Measurements from ENCODE around the gene ZNF443.
A peak's percentile ranks its signal among the peaks of the same experiment; 100 is the strongest.
"Not testable (repeated sequence)": the region's sequence is repeated elsewhere in the genome, so short reads cannot be mapped to it uniquely, and the experiment has no call there.

ZNF443 gene

DNA sequence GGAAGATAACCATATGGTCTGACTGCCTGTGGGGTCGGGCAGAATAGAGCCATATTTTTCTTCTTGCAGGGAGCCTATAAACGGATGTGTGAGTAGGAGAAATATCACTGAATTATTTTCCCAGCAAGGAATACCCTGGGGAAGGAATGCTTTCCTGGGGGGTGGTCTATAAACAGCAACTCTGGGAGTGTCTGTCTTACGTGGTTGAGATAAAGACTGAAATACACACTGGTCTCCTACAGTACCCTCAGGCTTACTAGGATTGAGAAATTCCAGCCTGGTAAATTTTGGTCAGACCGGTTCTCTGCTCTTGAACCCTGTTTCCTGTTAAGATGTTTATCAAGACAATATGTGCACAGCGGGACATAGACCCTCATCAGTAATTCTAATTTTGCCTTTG is 23.5 kb downstream of the ZNF443 start:
- DNase-seq = not testable (repeated sequence)

DNA sequence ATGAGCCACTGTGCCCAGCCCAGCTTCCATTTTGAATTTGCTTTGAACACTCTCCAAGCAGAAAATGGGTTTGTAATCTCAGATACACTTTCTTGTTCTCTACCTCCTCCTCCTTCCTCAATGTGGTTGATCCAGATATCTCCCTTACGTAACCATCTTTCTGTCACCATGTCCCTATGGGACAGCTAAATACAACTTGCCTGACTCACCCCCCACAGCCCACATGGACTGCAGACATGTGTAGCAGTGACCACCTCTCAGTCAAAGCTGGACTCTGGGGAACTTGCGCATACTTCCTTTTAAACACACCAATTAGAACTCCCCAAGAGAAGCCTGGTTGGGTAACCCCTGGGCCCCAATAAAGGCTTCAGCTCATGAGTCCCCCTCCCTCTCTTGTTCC is 28.9 kb downstream of the ZNF443 start:
- no peak for DNase-seq

DNA sequence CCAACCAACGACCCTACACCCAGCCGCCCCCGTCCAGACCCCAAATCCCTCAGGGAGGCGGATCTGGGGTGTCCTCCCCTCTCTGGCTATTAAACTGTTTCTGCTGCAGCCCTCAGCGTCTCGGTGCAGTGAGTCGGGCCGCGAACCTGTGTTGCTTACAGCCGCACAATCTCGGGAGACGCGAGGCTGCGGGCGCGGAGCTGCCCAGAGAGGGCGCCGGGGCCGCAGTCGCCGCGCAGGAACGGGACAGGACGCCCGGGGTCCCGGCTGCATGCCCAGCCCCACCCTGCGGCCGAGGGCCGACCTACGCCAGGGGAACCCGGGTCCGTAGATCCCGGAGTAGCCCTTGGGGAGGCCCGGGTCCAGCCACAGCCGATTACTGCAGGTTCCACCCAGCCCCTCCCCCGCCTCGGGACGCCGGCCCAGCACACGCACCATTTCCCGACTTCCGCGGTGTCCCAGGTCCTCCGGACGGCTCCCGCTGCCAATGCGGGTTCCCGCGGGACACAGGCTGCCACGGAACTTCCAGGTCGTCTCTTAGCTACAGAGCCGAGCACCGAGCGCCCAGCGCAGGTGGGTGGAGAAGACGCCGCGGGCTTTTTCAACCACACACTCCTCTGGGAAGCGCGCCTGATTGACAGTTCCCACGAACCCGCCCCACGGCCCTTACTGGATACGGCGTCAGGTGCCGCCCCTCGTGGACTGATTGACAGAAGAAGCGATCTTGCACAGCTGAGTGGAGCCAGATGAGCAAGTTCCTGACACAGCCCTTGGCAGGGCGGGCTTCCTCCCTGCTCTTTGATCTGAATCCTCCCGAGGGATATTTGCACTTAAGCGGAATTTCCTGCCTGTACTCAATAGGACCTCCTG is 40.0 kb downstream of the ZNF443 start, which contains the start of gene ZNF799:
Gene ZNF799, minus strand, starts transcription at position 639 of the 870 bp plus-strand sequence. Its CDS starts 201 bp downstream, at position 438.
- peak; percentile 95 for DNase-seq

DNA sequence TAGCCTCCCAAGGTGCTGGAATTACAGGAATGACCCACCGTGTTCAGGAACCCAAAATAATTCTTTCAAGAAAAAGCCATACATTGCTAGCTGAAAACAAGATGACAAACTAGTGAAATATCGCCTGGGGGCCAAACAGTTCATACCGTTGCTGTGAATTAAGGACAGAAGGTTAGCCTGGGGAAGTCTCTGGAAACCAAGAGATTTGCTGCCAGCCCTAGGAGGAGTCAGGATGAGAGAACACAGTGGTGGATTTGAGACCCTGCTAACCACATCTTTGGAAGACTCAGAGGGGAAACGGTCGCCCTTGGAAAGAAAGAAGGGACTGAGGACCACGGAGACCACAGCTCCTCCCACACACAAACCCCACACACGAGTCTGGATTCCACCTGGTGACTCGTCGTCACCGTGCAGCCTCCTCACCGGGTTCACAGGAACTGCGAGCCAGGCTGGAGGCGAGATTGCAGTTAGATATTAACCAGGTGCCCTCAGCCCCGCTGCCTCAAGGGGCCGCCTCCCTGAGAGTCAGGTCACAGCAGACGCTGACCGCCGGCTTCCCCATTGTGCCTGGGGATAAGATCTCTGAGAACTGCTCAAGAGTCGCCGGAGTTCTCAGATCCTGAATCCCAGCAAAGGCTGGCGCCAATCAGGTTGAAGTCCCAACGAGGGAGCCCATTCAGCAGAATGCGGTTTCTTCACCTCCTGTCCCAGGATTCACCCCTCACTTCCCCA is 40.8 kb downstream of the ZNF443 start:
- DNase-seq = peak; percentile 2

DNA sequence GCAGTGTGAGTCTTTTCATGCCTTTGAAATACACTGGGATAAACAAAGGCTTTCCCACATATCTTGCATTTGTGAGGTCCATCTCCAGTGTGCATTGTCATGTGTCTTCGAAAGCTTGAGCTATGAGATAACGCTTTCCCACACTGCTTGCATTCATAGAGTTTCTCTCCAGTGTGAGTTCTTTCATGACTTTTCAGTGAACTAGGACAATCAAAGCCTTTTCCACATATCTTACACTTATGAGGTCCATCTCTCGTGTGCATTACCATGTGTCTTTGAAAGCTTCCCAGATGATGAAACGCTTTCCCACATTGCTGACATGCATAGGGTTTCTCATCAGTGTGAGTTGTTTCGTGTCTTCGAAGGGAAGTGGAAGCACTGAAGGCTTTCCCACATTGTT is 49.7 kb downstream of the ZNF443 start:
- not testable (repeated sequence) for DNase-seq

DNA sequence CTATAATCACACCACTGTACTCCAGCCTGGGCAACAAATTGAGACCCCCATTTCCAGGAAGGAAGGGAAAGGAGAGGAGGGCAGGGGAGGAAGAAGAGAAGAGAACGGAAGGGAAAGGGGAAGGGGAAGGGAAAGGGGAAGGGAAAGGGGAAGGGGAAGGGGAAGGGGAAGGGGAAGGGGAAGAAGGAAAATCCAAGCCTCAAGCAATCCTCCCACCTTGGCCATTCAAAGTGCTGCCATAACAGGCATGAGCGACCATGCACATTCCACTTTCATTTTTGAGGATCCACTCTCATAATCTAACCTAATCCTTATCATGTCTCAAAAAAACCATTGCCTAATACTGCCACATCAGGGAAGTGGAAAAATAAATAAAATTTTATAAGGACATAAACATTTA is 54.5 kb downstream of the ZNF443 start:
- DNase-seq = not testable (repeated sequence)

DNA sequence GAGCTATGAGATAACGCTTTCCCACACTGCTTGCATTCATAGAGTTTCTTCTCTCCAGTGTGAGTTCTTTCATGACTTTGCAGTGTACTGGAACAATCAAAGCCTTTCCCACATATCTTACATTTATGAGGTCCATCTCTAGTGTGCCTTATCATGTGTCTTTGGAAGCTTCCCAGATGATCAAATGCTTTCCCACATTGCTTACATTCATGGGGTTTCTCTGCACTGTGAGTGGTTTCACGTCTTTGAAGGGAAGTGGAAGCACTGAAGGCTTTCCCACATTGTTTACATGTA is 60.4 kb downstream of the ZNF443 start:
- DNase-seq = no peak

DNA sequence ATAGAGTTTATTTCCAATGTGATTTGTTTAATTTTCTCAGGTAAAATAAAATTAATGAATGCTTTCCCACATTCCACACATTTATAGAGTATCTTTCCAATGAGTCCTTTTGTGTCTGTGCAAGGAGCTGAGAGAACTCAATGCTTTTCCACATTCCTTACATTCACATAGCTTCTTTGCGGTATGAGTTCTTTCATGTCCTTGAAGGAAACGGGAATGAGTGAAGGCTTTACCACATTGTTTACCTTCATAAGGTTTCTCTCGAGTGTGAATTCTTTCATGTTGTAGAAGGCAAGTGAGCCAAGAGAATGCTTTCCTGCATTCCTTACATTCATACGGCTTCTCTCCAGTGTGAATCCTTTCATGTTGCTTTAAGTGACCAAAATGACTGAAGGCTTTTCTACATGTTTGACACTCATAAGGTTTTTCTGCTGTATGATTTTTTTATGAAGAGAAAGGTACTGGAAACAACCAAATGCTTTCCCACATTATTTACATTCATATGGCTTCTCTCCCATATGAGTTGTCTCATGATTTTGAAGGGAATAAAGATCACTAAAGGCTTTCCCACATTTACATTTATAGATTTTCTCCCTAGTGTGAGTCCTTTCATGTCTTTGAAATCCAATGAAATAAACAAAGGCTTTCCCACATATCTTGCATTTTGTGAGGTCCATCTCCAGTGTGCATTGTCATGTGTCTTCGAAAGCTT is 60.9 kb downstream of the ZNF443 start:
- DNase-seq = no peak
